Right forelimb (tissue), 1 donor: ENCODE results near the gene SPRN.
"Not testable (repeated sequence)": the region's sequence is repeated elsewhere in the genome, so short reads cannot be mapped to it uniquely, and the experiment has no call there.

Experiments used
- DNase-seq: peaks from one replicate; pipeline ENCODE4 v3.0.0-alpha.2; 2018

The SPRN gene

DNA sequence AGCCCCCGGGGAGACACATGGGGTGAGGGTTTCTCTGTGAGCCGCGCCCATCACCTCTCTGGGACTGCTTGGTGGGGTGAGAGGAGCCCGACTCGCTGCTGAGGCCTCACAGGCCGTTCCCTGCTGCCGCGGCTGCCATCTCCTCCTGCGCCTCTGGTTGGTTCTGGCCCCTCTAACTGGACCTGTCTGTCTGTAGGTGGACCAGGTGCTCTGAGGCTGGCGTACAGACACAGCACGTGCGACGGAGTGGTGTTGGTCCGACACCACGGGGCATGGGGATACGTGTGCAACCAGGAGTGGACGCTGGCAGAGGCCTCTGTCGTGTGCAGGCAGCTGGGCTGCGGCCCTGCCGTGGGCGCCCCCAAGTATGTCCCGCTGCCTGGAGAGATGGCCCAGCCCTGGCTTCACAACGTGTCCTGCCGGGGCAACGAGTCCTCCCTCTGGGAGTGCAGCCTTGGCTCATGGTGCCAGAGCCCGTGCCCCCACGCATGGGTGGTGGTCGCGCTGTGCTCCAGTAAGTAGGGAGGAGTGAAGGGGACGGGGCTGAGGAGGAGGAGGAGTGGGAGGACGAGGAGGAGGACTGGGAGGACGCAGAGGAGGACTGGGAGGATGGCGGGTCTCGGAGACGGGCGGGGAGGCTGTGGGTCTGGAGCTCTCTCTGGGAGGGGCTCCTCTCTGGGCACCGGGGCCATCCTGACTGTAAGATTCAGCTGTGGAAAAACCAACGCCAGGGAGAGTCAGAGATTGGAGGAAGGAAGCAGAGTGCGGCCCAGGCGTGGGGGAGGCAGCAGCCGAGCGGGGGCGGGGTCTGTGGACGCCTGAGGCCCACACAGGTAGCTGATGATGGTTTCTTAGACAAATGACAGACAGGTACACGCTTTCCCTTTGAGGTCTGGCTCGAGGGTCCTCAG, 31.9 kb upstream of the SPRN start:
- no peak for DNase-seq

DNA sequence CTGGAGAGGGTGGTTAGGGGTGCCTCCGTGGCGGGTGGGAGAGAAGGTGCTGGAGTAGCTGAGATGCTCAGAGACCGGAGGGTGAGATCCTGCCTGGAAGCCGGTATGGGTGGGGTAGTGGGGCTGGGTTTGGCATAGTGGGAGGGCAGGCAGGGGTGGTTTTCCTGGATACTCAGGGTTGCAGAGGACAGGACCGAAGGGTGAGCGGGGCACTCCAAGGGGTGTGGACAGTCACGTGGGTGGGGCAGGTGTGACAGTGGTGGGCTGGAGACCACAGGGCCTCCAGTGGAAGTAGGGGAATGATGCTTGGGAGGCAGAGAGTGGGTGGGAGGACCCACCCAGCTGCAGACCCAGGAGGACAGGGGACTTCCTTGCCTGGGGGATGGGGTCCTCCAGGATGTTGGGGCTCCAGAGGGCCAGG, 31.2 kb upstream of the SPRN start:
- DNase-seq: no peak

DNA sequence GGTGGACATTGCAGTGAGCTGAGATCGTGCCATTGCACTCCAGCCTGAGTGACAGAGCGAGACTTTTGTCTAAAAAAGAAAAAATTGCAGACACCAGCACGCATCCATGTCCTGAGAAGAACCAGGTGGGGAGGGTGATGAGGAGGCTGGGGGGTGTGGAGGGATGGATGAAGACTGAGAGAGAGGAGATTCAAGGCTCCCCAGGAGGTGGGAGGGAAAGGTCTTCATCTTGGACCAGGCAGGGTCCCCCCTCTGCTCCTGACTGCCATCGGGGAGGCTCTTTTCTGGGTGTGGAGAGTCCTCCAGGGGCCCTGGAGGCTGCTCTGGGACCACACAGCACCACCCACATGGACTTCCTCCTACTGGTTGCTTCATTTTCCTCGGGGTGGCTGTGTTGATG, 30.8 kb upstream of the SPRN start:
- no peak for DNase-seq

DNA sequence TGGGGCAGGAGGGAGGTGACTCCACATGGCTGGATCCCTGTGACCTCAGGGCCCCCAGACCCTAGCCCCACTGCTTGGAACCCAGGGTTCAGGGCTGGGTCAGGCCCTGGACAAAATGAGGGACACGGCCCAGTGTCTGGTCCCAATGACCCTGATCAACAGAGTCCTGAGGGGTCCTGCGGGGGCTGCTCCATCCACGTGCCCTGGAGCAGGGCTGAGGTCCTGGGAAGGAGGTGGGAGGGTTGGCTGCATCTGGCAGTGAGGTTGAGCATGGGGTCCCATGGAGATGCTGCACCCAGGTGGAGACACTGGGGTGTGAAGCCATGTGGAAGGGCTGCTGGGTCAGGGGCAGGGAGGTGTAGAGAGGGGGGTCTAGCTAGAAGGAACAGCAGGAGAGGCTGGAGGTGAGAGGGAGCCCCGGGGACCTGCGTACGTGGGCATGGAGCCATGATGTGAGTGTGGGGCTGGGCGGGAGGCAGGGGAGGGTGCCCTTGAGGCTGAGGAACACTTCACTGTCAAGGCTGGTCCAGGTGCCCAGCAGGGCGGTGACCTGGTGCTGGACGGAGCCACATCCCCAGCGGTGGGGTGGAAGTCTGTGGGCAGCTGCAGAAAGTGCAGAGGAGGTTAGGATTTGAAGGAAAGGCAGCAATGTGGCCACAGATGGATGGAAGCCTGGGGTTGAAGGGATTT, 29.9 kb upstream of the SPRN start:
- DNase-seq: no peak

DNA sequence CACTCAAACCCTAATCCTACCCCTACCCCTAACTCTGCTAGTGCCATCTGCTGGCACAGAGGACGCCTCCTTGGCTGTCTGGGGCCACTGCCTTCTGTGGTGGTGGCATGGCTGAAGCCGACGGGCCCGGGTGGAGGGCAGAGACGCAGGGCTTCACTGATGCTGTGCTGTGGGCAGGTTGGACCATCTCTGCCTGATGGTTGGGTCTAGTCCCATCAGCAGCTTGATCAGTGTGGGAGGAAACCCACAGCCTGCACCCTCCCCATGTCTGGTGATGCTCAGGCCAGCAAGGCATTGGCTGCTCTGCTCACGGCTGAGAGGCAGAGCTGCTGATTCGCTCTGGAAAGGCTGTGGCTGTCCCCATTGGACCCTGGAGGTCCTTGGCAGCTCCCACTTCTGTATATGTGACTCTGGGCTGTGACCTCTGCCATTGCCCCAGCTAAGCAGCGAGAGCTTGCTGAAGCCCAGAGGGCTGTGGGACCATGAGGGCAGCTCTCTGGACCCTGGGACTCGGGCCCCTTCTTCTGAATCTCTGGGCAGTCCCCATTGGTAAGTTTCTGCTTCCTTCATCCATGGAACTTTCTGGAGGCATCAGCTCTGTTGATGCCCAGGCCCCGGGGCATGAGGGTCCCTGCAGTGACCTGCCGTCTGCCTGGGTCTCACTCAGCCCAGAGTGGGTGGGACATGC, 29.2 kb upstream of the SPRN start, which contains the start of gene SCART1:
Gene SCART1 (plus strand): TSS at position 430 of the 688 bp plus-strand sequence. CDS start 53 bp downstream, at position 483.
- no peak for DNase-seq

DNA sequence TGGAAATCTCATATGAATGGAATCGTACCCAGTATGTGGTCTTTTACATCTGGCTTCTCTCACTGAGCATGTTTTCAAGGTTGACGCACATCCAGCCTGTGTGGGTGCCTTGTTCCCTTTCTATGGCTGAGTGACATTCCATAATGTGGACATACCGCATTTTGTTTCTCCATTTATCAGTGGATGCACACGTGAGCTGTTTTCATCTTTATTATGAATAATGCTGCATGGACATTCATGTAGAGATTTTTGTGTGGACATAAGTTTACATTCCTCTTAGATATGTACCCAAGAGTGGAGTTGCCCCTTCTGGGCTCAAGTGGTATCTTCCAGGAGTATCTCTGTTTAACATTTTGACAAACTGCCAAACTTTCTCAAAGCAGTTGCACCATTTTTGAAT, 28.0 kb upstream of the SPRN start:
- no peak for DNase-seq

DNA sequence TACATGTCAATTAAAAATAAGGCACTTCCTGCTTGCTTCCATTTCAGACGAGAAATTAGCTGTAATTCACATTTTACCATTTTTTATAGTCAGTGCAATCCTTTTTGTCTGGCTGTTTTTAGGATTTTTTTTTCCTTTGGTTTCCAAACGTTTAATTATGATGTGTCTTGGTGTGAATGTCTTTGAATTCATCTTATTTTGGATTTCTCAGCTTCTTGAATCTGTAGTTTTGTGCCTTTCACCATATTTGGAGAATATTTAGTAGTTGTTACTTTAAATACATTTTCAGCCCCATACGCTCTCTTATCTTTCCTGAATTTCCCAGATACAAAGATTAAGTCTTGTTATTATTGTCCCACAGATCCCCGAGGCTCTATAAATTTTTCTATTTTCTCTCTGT, 26.9 kb upstream of the SPRN start:
- DNase-seq: no peak

DNA sequence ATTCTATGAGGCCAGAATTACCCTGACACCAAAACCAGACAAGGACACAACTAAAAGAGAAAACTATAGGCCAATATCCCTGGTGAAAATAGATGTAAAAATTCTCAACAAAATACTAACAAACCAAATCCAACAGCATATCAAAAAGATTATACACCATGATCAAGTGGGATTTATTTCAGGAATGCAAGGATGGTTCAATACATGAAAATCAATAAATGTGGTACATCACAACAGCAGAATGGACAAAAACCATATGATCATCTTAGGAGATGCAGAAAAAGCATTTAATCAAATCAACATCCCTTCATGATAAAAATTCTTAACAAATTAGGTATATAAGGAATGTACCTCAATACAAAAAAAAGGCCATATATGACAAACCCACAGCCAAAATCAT, 23.7 kb upstream of the SPRN start:
- DNase-seq: no peak

DNA sequence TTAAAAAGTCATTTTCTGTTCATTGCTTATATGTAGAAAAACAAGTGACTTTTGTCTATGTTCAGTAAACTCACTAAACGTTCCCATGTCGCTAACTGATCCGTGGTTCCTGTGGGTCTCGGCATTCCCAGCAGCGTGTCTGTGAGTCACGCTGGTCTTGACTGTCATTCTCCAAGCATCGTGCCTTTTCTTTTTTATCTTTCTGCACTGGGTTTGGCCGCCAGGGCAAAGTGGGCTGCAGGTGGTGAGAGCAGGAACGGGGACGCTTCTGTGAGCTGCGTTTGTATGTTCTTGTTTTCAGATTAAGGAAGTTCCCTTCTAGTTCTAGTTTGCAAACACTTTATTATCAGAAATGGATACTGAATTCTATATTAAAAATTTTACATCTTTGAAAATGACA, 22.6 kb upstream of the SPRN start:
- no peak for DNase-seq

DNA sequence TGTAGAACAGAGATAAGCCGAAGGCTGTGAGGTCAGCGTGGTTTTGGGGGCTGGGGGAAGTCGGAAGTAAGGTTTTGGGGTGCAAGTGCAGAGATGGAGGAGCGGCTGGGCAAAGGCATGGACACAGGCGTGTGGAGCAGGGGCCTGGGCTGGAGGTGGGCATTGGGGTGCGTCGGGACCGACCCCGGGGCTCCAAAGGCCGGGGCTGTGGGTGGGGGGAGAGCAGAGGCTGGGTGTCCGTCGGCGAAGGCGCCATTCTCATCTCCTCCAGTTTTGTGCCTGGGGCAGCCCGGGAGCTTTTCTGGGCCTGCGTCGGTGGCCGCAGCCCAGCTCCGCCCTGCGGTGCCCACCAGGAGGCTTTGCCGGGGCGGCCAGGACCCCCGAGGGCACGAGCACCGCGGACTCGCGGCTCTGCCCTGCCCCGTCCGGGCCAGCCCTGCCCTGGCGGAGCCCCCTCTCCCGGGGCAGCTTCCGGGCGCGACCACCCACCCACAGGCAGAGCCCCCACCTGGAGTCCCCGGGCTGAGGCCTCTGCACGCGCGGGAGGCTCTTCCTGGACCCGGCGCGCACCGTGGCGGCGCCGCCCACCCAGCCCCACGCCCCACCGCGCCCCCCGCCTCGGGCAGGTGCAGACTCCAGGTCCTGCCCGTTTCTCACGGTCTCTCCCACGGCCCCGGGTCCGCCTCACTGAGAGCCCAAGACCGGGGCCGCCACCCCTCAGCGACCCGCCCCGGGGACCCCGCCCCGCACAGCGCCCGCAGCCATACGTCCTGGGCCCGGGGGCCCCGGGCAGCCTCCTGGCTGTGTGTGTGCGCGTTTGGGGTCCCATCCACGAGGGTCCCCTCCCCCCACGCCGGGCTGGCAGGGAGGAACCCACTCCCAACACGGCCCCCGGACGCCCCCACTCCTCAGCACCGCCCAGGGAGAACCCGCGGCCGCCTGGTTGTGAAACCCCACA, 21.6 kb upstream of the SPRN start:
- DNase-seq: no peak

DNA sequence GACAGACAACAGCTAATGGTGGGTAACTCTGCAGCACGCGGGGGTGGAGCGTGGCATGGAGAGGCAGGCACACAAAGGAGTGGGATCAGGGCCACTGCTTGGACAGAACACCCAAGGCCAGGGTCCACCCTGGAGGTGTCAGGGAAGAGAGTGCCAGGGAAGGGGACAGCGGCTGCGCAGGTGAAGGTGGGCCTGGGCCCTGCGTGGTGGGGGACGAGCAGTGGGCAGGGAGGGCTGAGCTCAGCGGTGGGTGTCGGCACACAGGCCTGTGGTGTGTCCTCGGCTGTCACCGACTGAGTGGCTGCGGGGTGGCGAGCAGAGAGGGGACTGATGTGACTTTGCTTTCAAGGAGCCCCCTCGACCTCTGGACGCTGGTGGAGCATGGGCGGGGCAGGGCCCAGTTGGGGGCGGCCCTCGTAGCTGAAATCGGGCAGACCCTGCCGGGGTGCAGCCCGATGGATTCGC, 20.9 kb upstream of the SPRN start:
- no peak for DNase-seq

DNA sequence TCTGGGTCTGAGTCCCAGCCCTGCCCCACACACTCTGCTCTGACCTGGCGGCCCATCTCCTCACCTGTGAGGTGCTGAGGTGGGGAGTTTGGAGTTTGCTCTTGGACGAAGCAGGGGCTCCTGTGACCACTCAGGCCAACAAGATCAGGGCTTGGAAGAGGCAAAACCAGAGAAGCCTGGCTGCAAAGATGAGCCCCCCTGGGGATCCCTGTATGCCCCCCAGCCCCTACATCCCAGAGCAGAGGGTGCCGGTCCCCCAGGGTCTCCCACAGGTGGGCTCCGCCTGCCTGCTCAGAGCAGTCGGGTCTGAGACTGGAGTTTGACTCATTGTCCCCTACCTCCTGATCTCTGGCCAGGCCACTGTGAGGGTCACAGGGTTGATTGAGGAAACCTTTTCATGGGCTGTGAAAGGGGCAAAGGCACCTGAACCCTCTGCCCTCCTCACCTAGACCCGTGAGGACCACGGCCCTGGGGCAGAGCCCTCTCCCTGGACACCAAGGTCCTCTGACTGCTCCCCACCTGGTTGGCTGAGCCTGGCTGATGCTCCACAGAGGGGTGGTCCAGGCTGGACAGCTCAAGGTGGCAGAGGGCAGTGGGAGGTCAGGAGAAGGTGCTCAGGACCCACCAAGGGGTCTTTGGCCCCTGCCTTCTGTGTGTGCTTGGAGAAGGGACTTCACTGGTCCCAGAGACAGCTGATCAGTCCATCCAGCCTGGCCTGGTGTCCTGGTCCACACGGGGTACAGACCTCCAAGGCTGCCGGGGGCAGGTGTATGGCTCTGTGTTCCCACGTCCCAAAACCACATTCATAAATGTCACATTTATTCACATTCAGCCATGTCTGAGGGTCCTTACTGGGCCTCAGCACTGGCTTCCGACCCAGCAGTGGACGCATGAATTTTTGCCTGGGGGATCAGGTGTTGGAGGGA, 20.2 kb upstream of the SPRN start:
- no peak for DNase-seq

DNA sequence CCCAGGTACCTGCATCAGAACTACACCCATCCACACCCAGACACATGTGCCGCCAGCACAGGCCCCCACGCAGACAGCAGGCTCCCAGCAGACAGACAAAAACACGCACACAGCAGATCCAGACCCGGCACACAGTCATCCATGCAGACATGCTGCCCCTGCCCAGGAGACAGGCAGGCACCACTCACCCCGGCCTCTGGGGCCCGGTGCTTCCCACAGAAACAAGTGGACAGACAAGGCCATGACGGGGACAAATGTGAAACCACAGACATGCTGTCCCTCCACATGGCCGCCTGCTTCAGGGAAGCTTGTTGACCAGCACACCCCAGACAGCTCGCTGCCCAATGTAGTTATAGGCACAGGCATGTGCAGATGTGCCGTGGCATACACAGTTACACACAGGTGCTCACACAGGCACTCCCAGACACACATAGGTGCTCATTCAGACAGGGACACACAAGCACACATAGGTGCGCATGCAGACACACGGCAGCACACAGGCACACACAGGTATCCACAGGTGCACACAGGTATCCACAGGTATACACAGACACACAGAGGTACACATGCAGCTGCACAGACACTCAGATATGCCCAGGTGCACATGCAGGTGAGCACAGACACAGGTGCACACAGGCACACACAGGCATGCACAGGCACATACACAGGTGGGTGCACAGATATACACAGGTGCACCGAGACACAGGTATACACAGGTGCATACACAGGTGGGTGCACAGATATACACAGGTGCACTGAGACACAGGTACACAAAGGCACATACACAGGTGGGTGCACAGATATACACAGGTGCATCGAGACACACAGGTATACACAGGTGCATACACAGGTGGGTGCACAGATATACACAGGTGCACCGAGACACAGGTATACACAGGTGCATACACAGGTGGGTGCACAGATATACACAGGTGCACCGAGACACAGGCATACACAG, 18.8 kb upstream of the SPRN start:
- no peak for DNase-seq

DNA sequence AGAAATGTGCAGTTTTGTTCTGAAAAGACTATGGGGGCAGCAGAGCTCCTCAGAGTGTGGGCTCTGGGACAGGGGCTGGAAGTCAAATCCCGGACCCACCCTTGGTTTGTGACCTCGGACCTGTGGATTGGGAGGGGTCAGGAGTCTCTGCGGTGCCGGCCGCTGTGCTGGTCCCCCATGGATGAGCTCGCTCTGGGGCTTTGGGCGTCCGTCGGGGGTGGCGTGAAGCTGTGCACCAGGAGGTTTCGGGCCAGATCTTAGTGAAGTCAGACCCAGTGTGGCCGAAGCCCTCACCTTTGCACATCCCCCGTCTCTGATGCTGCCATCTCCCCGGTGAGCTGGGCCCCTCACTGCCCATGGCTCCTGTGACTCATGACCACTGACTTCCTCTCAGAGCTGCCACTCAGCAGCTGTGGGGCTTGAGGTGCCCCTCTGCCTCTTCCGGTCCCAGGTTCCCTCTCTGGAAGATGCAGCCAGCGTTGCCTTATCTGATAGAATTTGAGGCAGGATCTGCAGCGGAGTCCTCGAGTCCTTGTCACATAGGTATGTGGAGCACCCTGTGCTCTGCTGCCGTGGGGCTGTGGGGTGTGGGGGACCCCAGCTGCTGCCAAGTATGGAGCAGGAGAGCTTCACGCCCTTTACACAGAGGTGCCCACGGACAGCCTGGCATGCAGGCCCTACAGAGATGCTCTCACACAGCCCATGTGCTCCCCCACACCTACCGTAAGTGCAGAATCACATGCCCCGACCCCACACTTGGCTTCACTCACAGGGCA, 18.0 kb upstream of the SPRN start:
- no peak for DNase-seq

DNA sequence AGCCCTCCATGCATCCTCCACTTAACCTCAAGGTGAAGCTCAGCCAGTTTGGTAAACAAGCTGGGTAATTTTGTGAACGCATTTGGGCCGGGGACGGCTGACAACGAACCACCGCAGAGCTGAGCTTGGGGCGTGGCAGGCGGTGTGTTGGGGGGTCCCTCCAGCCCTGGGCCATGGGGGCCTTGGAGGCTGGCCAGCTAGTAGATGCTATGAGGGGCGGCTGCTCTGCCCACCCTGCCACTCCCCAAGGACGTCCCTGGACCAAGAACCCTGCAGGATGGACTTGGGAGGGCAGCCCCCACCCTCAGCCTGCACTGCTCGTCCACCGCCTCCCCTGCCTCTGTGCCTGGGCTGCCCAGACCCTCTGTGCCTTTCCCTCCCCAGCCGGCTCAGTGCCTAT, 17.4 kb upstream of the SPRN start:
- no peak for DNase-seq

DNA sequence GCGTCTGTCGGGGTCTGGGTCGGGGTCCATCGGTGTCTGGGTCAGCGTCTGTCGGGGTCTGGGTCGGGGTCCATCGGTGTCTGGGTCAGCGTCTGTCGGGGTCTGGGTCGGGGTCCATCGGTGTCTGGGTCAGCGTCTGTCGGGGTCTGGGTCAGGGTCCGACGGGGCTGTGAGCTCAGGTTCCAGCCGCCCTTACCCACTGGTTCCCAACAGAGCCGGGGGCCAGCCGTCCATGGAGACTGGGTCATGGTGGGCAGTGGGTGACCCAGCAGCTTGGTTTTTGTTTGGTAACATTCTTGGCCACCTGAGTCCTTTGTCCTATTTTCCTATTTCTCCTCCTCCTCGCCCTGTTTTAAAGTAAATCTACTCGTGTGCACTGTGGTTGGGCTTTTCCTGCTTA, 16.9 kb upstream of the SPRN start:
- DNase-seq: not testable (repeated sequence)

DNA sequence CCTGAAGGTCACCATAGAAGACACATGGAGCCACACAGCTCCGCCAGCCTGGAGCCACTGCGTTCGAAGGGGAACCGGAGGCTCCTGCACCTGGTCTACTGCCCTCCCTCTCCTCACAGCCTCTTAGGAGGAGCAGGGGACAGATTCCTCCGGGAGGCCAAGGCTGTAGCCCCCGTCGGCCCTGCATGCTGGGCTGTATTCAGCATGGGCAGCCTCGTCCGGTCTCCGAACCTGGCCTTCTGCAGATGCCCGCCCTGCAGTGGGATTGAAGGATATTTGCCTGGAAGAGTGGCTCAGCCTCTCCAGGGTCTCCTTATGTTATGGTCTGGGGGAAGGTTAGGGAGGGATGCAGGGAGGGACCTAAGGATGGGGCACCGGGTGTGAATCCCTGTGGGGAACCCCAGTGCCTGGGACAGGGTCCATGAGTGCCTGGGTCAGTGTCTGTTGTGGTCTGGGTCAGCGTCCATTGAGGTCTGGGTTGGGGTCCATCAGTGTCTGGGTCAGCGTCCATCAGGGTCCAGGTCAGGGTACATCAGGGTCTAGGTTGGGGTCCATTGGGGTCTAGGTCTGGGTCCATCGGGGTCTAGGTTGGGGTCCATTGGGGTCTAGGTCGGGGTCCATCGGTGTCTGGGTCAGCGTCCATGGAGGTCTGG, 16.3 kb upstream of the SPRN start:
- DNase-seq: no peak
